AG04449 (cell line): ENCODE measurements around the gene DSCAM.

ENCODE experiments used
- CTCF ChIA-PET: fragments of 350-600 bp; formaldehyde crosslinking; extraction: SDS; loops from one replicate; lab custom pipeline; 2021; ENCODE audit warnings: antibody characterized with exemption; lab: Yijun Ruan, JAX
- POLR2A ChIA-PET: fragments of 400-600, 350-600 bp; formaldehyde crosslinking; extraction: SDS; loops from one replicate; lab custom pipeline; 2020; ENCODE audit warnings: antibody characterized with exemption, inconsistent platforms; lab: Yijun Ruan, JAX
- DNase-seq: peaks from one replicate; pipeline ENCODE4 v3.0.0-alpha.2; 2010; ENCODE audit warnings: low read depth, low spot score
- H3K4me3 ChIP-seq: 2 replicates; pipeline ENCODE4 v1.5.1; 2011; ENCODE audit warnings: low read depth, mild to moderate bottlenecking, control low read depth, low read length
- CTCF ChIP-seq: IDR thresholded peaks from one replicate; pipeline ENCODE4 v1.5.1; 2011; ENCODE audit warnings: mild to moderate bottlenecking, moderate library complexity, low read length, control low read depth, inconsistent platforms; ENCODE audit not compliant: insufficient read depth; ENCODE audit errors: missing control alignments

Gene DSCAM

GRCh38 chr21:40433538-40433937 lies 413.4 kb downstream of the DSCAM start:
- CTCF ChIA-PET, result no interaction called here
- DNase-seq, result no peak
- POLR2A ChIA-PET, result no interaction called here
- no peak overlapping the region for H3K4me3 ChIP-seq
- TF ChIP-seq CTCF, result no peak

GRCh38 chr21:40425981-40426380 lies 421.0 kb downstream of the DSCAM start:
- TF ChIP-seq CTCF, result no peak
- POLR2A ChIA-PET, result no interaction called here
- CTCF ChIA-PET, result no interaction called here
- DNase-seq, result no peak
- no peak overlapping the region for H3K4me3 ChIP-seq

- DNase-seq, result no peak
- H3K4me3 ChIP-seq, result no peak overlapping the region
- CTCF ChIA-PET, result no interaction called here
- POLR2A ChIA-PET, result no interaction called here
- no peak for TF ChIP-seq CTCF
Measured at GRCh38 chr21:40422896-40423635, 423.9 kb downstream of the DSCAM start.

- POLR2A ChIA-PET, result no interaction called here
- DNase-seq, result no peak
- H3K4me3 ChIP-seq, result no peak overlapping the region
- no peak for TF ChIP-seq CTCF
- CTCF ChIA-PET, result no interaction called here
Measured at GRCh38 chr21:40421121-40421520, 425.8 kb downstream of the DSCAM start.

- ChIA-PET CTCF (no interaction called here), POLR2A (no interaction called here)
- no peak overlapping the region for H3K4me3 ChIP-seq
- no peak for DNase-seq
- TF ChIP-seq CTCF, result no peak
Measured at GRCh38 chr21:40416572-40416971, 430.4 kb downstream of the DSCAM start.

GRCh38 chr21:40408561-40408960 lies 438.4 kb downstream of the DSCAM start:
- H3K4me3 ChIP-seq, result no peak overlapping the region
- no peak for TF ChIP-seq CTCF
- ChIA-PET POLR2A (no interaction called here), CTCF (no interaction called here)
- DNase-seq, result no peak
